A673 (cell line): ENCODE data around the gene GSG1L. TPM values are rescaled to one million over a fixed set of nuclear protein-coding genes. Genes with fewer than 3 reads are reported as not detected.
"Not testable (repeated sequence)": the region's sequence is repeated elsewhere in the genome, so short reads cannot be mapped to it uniquely, and the experiment has no call there.

Experiments used
- BruUV-seq: library from RNA; stranded (reverse); fragments of 400-500 nt; replicated peaks from 2 replicates; lab custom pipeline; 2021; lab: Mats Ljungman, UMichigan
- CTCF ChIA-PET: fragments of 300-600 bp; sonication (Branson Sonifier 250); formaldehyde crosslinking; loops from one replicate; lab custom pipeline; 2022; ENCODE audit warnings: antibody characterized with exemption; lab: Charles Lee
- POLR2A ChIA-PET: fragments of 300-600 bp; sonication (Branson Sonifier 250); formaldehyde crosslinking; loops from one replicate; lab custom pipeline; 2022; ENCODE audit warnings: antibody characterized with exemption; ENCODE audit not compliant: low non-redundant PET; lab: Charles Lee
- DNase-seq: peaks from one replicate; pipeline ENCODE4 v3.0.0-alpha.2; 2015; ENCODE audit warnings: low spot score
- H3K27ac ChIP-seq: fragments of 200-600 bp; sonication (generic); 2 replicates; pipeline ENCODE4 v1.5.1; 2016; ENCODE audit warnings: mixed run types, low read depth, mild to moderate bottlenecking, mixed read lengths, antibody characterized with exemption, low read length; ENCODE audit not compliant: poor library complexity, severe bottlenecking
- H3K27me3 ChIP-seq: fragments of 200-600 bp; sonication (generic); replicated peaks from 2 replicates; pipeline ENCODE4 v1.6.1; 2017; ENCODE audit warnings: mixed run types, low read depth, mild to moderate bottlenecking, mixed read lengths, antibody characterized with exemption, low read length; ENCODE audit not compliant: insufficient read depth, poor library complexity
- H3K36me3 ChIP-seq: fragments of 200-600 bp; sonication (generic); 2 replicates; pipeline ENCODE4 v1.6.1; 2016; ENCODE audit warnings: mixed run types, mild to moderate bottlenecking, mixed read lengths, antibody characterized with exemption, low read length; ENCODE audit not compliant: insufficient read depth, poor library complexity, severe bottlenecking
- H3K4me1 ChIP-seq: fragments of 200-600 bp; sonication (generic); 2 replicates; pipeline ENCODE4 v1.6.1; 2017; ENCODE audit warnings: mixed run types, mild to moderate bottlenecking, mixed read lengths, antibody characterized with exemption, low read length; ENCODE audit not compliant: insufficient read depth, poor library complexity, severe bottlenecking
- H3K4me3 ChIP-seq: fragments of 200-600 bp; sonication (generic); 2 replicates; pipeline ENCODE4 v1.5.1; 2016; ENCODE audit warnings: low read depth, mixed run types, mild to moderate bottlenecking, mixed read lengths, low read length; ENCODE audit not compliant: poor library complexity, severe bottlenecking
- H3K9me3 ChIP-seq: fragments of 200-600 bp; sonication (generic); 2 replicates; pipeline ENCODE4 v1.6.1; 2016; ENCODE audit warnings: mixed run types, low read depth, mild to moderate bottlenecking, mixed read lengths, antibody characterized with exemption, low read length; ENCODE audit not compliant: poor library complexity, severe bottlenecking
- EZH2 ChIP-seq: fragments of 200-600 bp; sonication (generic); IDR thresholded peaks from 2 replicates; pipeline ENCODE4 v1.6.1; 2017; ENCODE audit warnings: borderline replicate concordance, low read depth, mild to moderate bottlenecking, mixed read lengths, antibody characterized with exemption, low read length; ENCODE audit not compliant: poor library complexity, severe bottlenecking
- intact Hi-C: fragments of 100-400 bp; cut with micrococcal nuclease; formaldehyde crosslinking; loops from one replicate; pipeline ENCODE4 v1.10.0; 2022; ENCODE audit not compliant: unreplicated experiment
- total RNA-seq: library from RNA; stranded (reverse); gene quantifications from 2 replicates; pipeline ENCODE4 v1.2.3, GENCODE V29; 2021
- TF ChIP-seq, protein P1 (sequence below): fragments of 300-800, 200-600 bp; sonication (generic); conservative IDR thresholded peaks from 2 replicates; pipeline ENCODE4 v1.5.1; 2017; ENCODE audit warnings: low read depth, mild to moderate bottlenecking, antibody characterized with exemption, low read length, moderate library complexity, mixed read lengths

Gene GSG1L
- total RNA-seq, 1 experiment from 2014 or later, result not detected

DNA sequence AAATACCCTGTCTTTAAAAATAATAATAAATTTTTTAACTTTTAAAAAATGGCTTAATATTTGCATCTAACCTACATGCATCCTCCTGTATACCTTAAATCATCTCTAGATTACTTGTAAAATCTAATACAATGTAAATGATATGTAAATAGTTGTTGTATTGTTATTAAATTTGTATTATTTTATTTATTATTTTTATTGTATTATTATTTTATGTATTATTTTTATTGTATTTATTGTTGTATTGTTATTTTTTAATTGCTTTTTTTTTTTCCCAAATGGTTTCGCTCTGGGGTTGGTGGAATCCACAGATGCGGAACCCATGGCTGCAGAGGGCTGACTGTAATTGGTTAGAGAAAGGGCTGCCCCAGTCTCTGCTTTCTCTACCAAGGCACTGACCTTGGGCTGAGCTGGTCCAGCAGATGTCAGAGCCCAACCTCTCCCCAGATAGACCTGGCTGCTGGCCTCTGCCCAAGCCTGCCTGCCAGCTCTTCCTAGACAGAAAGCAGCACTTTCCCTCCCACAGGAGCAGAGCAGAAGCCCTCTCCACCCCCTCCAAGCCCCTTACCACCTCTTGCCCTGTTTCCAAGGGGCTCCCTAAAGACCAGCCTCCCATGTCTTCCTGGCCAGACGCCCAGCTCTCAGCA lies 183.8 kb downstream of the GSG1L start:
- no peak for DNase-seq
- Histone ChIP-seq H3K4me1 (no peaks in the 10 kb centered on the region), H3K27ac (no peak overlapping the region), H3K9me3 (peaks cover 12% of the 10 kb centered on the region), H3K27me3 (peaks cover 14% of the 10 kb centered on the region), H3K4me3 (no peak overlapping the region), H3K36me3 (no peaks in the 10 kb centered on the region)
- intact Hi-C loops, result no loop called here
- TF ChIP-seq EZH2, result no peak
- TF ChIP-seq, protein P1, sequence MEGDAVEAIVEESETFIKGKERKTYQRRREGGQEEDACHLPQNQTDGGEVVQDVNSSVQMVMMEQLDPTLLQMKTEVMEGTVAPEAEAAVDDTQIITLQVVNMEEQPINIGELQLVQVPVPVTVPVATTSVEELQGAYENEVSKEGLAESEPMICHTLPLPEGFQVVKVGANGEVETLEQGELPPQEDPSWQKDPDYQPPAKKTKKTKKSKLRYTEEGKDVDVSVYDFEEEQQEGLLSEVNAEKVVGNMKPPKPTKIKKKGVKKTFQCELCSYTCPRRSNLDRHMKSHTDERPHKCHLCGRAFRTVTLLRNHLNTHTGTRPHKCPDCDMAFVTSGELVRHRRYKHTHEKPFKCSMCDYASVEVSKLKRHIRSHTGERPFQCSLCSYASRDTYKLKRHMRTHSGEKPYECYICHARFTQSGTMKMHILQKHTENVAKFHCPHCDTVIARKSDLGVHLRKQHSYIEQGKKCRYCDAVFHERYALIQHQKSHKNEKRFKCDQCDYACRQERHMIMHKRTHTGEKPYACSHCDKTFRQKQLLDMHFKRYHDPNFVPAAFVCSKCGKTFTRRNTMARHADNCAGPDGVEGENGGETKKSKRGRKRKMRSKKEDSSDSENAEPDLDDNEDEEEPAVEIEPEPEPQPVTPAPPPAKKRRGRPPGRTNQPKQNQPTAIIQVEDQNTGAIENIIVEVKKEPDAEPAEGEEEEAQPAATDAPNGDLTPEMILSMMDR, result no peak
- BruUV-seq, result no TSS peak
- POLR2A ChIA-PET, result no interaction called here
- CTCF ChIA-PET, result no interaction called here

GRCh38 chr16:27872627-27873026 lies 190.9 kb downstream of the GSG1L start:
- H3K4me3 ChIP-seq, intact Hi-C loops, H3K27ac ChIP-seq, H3K4me1 ChIP-seq, BruUV-seq, CTCF ChIA-PET, POLR2A ChIA-PET, H3K27me3 ChIP-seq, H3K36me3 ChIP-seq, DNase-seq: not testable (repeated sequence)
- H3K9me3 ChIP-seq, result peaks cover 15% of the 10 kb centered on the region

DNA sequence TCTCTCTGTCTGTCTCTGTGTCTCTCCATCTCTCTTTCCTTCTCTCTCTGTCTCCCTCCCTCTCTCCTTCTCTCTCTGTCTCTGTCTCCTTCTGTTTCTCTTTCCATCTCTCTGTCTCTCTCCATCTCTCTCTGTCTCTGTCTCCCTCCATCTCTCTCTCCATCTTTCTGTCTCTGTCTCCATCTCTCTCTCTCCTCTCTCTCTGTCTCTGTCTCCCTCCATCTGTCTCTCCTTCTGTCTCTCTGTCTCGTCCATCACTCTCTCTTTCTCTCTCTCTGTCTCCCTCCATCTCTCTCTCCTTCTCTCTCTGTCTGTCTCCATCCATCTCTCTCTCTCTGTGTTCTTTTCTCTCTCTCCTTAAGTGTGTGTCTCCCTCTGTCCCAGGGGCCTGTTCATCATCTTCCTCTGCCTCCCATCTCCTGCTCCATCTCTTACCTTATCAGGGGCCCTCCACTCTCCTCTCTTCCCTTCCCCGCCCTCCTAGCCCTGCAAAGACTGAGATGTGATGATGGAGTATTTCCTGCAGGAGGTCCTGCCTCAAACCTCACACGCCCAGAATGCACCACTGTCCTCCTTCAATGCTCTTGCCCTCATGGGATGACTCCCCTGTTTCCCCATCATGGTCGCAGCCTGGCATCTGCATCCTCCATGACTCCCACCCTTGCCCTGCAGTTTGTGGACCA lies 193.3 kb downstream of the GSG1L start:
- H3K36me3 ChIP-seq, result no peaks in the 10 kb centered on the region
- no peak for TF ChIP-seq EZH2
- TF ChIP-seq, protein P1, result no peak
- no peaks in the 10 kb centered on the region for H3K27me3 ChIP-seq
- peaks cover 10% of the 10 kb centered on the region for H3K9me3 ChIP-seq
- H3K4me3 ChIP-seq, result no peak overlapping the region
- BruUV-seq, result no TSS peak
- ChIA-PET CTCF (no interaction called here), POLR2A (no interaction called here)
- intact Hi-C loops, result no loop called here
- no peak overlapping the region for H3K27ac ChIP-seq
- no peaks in the 10 kb centered on the region for H3K4me1 ChIP-seq
- no peak for DNase-seq
